ENCODE results near the gene NPLOC4.

The NPLOC4 gene

GRCh38 chr17:81526662-81527571 is 110.0 kb downstream of the NPLOC4 start:
- TF ChIP-seq REST (IDR thresholded peaks at IDR 0.05; ENCODE audit: insufficient replicate concordance, low read depth), result no peak
- no peak for TF ChIP-seq GABPA (IDR thresholded peaks at IDR 0.05; ENCODE audit: low read depth)
- no peak for TF ChIP-seq POLR2AphosphoS5 (IDR thresholded peaks at IDR 0.05; ENCODE audit: low read depth)
- TF ChIP-seq SPI1 (IDR thresholded peaks at IDR 0.05; ENCODE audit: borderline replicate concordance, low read depth), result no peak
- no peak for TF ChIP-seq CTCF (IDR thresholded peaks at IDR 0.05; ENCODE audit: insufficient read depth, low read length)
- Histone ChIP-seq H3K27me3 (ENCODE audit: insufficient read depth, poor library complexity, severe bottlenecking) (no peaks in the 10 kb centered on the region), H3K27ac (replicated peaks) (no peak overlapping the region), H3K4me3 (replicated peaks; ENCODE audit: insufficient read depth, low read length) (no peak overlapping the region)
- no peak for DNase-seq (ENCODE audit: low read depth in 1 of 2, low spot score in 1 of 2)

DNA sequence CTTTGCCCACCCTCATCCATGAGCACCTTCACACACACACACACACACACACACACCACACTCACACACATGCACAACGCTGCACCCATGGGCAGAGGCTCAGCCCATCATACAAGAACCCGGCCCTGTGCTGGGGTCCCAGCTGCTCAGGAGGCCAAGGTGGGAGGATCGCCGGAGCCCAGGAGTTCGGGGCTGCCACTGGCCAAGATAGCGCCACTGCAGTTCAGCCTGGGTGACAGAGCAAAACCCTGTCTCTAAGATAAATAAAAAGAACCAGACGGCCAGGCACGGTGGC is 112.1 kb downstream of the NPLOC4 start:
- H3K4me3 ChIP-seq (replicated peaks; ENCODE audit: insufficient read depth, low read length), result no peak overlapping the region
- H3K27ac ChIP-seq (replicated peaks), result no peak overlapping the region
- H3K27me3 ChIP-seq (ENCODE audit: insufficient read depth, poor library complexity, severe bottlenecking), result peaks cover 1% of the 10 kb centered on the region
- no peak for DNase-seq (ENCODE audit: low read depth in 1 of 2, low spot score in 1 of 2)
- TF ChIP-seq CTCF (IDR thresholded peaks at IDR 0.05; ENCODE audit: insufficient read depth, low read length), result no peak
- no peak for TF ChIP-seq POLR2AphosphoS5 (IDR thresholded peaks at IDR 0.05; ENCODE audit: low read depth)
- TF ChIP-seq SPI1 (IDR thresholded peaks at IDR 0.05; ENCODE audit: borderline replicate concordance, low read depth), result no peak
- no peak for TF ChIP-seq GABPA (IDR thresholded peaks at IDR 0.05; ENCODE audit: low read depth)
- no peak for TF ChIP-seq REST (IDR thresholded peaks at IDR 0.05; ENCODE audit: insufficient replicate concordance, low read depth)

DNA sequence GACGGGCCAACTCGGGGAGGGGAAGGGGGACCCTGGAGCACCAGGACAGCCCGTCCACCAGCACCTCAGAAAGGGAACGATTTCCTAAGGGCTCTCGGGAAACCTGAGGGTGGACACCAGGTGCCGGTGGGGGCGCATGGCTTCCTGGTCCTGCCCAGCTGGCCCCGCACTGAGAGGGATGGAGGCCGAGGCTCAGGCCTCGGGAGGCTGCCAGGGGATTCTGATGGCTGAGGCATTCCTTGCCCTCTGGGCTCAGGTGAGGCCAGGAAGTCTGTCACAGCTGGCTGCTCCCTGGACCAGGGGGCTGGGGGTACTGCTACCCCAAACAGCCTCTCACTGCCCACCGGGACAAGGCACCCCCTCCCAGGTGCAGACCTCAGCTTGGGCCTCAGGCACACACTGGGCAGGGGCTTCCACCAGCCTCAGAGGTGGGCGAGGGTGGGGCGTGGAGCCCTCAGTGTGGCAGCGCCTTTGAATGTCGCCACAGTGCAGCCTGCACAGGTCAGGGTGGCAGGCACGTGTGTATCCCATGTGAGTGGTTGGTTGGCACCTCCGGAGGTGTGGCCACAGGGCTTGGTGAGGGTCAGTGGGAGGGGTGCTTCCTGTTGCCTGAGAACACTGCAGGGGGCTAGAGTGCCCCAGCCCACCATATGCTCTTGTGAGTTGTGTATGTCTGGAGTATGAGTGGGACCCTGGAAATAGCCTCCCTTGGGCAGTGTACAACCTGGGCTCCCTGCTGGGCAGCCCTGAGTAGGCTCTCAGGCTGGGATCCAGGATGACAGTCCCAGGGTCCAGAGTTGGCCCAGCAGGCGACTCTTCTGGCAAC is 112.7 kb downstream of the NPLOC4 start:
- no peak overlapping the region for H3K4me3 ChIP-seq (replicated peaks; ENCODE audit: insufficient read depth, low read length)
- DNase-seq (ENCODE audit: low read depth in 1 of 2, low spot score in 1 of 2), result no peak
- H3K27me3 ChIP-seq (ENCODE audit: insufficient read depth, poor library complexity, severe bottlenecking), result peaks cover 7% of the 10 kb centered on the region
- no peak for TF ChIP-seq POLR2AphosphoS5 (IDR thresholded peaks at IDR 0.05; ENCODE audit: low read depth)
- TF ChIP-seq REST (IDR thresholded peaks at IDR 0.05; ENCODE audit: insufficient replicate concordance, low read depth), result no peak
- no peak for TF ChIP-seq CTCF (IDR thresholded peaks at IDR 0.05; ENCODE audit: insufficient read depth, low read length)
- TF ChIP-seq SPI1 (IDR thresholded peaks at IDR 0.05; ENCODE audit: borderline replicate concordance, low read depth), result no peak
- no peak for TF ChIP-seq GABPA (IDR thresholded peaks at IDR 0.05; ENCODE audit: low read depth)
- no peak overlapping the region for H3K27ac ChIP-seq (replicated peaks)

Data from HL-60 (cell line).